Activated T-cell treated with anti-CD3 and anti-CD28 coated beads for 1 hour (primary cell): Measurements from ENCODE around the gene NBPF3.

Experiments used
- DNase-seq: peaks from one replicate; pipeline ENCODE4 v3.0.0-alpha.2; 2020; ENCODE audit warnings: low read depth

Gene NBPF3

DNA sequence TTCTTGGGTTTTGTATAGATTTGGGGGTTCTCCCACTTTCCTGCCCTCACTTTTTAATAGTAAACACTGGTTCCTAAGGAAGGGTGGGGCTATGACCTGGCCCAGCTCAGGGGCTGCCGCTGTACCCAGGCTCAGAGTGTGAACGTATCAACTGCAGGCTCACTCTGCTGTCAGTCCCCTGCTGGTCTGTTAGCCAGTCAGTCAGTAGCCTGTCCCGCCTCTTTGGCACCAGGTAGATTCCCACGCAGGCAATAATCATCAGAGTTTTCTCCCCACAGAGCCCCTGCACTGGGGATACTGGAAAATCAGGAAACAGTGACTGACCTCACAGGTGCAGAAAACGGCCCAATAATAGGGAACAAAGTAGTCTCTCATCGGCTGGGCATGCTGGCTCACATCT is 54.3 kb downstream of the NBPF3 start:
- no peak for DNase-seq

DNA sequence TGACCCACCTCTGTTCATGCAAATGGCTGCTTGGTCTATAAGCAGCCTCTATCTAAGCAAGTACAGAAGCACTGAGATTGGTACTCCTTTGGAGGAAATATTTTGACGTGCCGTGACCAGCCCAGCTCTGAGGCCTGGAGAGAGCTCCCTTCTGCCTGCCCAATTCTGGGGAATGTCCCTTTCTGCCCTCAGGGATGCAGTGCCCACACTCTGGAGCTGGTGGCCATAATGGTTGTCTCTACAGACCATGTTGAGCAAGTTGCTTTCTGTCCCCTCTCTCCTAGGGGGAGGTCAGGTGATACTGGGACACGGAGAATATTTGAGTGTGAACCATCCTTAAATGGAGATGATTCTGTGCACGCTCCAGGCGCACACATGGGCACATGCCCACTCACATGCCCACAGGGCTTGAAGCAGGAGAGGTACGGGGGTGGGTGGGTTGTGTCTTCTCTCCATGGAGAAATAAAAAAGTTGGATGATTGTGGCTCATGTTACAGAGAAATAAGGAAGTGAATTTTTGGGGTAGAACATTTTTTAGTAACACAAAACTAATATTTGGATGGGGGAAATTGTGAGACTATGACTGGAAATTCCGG is 55.4 kb downstream of the NBPF3 start:
- no peak for DNase-seq

DNA sequence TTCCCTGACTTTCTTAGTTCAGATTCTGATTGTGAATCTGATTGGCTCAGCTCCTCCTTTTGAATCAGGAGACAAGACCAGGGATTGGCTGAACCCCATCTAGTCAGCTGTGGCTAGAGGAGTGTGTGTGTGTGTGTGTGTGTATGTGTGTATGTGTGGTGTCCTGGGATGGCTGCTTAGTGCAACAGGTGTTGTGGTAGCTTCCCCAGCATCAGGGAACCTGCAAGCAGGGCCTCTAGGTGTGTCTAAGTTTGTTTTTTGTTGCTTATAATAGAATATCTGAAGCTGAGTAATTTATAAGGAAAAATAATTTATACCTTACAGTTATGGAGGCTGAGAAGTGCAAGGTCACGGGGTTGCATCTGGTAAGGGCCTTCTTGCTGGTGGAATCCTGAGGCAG is 56.1 kb downstream of the NBPF3 start:
- DNase-seq = no peak

DNA sequence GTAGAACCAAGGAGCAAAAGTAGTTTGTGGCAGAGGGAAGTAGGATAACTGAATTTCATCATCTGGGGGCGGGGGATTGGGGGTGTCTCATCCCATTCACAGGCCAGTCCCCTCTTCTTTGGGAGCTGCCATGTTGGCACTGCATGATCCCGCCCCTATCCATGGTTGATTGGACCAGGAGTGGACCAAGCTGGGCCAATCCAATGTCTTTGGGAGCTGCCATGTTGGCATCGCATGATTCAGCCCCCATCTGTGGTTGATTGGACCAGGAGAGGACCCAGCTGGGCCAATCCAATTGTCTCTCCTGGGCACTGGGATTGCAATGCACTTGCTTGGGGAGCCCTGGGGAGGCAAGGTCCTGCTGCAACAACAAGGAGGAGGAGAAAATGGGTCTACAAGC is 56.9 kb downstream of the NBPF3 start:
- no peak for DNase-seq

DNA sequence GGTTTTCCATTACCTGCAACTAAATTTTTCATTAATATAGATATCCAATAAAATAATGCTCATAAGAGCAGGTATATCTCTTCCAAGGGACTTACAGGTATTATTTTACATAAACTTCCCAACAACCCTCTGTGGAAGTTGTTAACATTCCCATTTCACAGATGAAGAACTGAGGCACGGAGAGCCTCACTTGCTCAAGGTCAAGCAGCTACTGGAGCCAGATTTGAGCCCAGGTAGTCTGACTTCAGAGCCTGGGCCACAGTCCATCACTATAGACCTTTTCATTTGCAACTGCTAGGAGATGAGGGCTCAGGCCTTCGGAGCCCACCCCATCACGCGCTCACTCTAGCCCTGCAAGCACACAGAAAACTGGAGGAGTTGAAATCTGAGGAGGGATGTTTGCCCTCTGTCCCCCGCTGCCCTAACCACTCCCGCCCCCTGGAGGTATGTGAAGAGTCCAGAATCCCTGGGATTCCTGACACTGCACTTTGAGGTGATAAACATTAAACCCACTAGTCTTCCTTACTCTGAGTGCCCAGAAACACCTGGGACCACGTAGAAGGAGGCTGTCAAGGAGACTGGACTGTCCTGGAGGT is 57.6 kb downstream of the NBPF3 start:
- no peak for DNase-seq

DNA sequence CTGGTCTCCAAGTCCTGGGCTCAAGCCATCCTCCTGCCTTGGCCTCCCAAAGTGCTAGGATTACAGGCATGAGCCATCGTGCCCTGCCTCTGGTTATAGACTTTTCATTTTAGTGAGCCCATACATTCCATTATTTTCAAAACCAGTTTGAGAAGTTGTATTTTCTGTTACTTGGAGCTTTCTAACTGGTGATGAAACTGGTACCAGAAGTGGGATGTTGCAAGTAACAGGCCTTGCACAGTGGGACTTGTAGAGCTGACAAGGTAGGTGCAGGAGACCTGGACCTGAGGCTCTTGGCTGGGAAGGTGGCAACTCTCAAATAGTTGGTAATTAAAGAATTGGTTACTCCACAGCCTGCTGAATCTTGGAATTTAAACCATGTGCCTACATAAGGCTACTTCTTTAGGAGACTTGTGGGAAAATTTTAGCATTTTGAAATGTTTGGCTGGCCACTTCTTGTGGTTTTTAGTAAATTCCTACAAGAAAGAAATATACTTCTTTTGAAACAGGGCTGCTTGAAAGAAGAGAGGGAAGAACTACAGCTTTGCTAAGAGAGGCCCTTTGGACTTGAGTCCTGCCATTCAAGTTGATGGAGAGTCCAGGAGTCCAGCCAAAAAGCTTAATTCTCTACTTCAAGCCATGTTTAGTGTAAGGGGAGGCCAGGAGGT is 59.5 kb downstream of the NBPF3 start:
- no peak for DNase-seq

DNA sequence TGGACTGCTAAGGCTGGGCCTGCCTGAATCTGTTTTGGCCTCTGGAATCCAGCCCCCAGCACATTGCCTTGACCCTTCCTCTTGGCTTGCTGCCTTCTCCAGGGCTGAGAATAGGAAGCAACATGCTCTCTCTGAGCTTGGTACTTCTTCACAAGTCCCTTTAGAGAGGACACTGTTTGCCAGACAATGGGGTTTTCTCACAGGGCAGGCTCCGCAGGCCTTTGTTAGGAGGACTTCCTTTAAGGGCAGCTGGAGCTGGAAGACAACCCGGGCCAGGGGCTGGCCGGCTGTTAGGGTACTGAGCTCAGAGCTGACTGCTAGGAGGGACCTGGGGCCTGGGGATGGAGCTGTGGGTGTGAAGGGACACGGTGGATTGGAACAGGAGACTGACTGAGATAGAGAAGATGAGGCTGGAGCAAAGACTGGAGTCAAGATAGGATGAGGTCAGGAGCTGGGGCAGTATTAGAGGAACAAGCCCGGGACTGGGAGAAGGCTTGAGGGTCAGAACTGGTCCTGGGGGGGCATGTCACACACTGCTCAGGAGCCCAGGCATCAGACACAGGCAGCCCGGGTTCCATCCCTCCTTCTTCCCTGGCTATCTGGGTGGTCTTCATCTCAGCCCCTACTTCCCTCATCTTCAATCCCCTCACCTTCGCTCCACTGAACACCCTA is 63.9 kb downstream of the NBPF3 start:
- DNase-seq = no peak

DNA sequence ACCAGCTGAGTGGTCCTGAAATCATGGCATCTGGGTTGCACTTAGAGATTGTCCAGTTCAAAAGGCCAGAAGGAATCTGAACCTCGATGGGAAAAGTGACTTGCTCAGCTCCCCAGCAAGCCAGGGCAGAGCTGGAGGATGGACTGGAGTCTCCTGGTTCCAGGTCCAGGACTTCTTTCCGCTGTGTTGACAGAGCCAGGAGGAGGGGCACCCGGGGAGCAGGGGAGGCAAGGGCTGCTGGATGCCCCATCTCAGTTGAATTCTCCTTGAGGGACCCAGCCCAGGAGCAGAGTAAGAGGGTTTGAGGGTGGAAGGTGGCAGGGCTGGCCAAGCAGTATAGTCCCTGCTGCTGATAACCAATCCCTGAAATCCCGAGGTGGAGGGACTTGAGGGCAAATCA is 66.9 kb downstream of the NBPF3 start:
- no peak for DNase-seq

DNA sequence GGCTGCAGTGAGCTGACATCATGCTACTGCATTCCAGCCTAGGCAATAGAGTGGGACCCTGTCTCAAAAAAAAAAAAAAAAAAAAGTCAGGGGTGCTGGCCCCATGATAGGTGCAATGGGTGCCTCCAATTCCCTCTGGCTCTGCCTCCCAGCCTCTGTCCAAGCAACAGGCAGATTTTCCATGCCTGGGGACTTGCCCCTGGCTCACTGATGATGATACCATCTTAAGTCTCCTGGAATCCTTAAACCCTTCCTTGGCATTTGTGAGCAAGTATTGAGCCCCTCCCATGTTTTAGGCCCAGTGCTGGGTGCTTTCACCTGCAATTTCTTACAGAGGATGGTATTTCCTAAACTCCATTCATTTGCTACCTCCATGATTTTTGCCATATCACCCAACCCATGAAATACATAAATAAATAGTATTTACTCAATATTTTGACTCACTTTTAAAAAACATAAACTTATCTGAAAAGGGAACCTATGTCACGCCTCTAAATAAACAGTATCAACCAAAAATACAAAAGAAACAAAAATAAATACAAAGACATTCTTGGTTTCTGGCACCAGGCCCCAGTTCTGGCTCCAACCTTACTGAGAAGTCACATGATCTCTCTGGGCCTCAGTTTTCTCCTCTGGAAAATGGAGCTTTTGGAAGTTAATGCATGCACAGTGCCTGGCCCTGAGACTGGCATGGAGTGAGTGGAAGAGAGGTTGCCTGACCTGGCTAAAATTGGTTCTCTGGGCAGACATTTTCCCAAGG is 67.8 kb downstream of the NBPF3 start:
- DNase-seq = no peak

DNA sequence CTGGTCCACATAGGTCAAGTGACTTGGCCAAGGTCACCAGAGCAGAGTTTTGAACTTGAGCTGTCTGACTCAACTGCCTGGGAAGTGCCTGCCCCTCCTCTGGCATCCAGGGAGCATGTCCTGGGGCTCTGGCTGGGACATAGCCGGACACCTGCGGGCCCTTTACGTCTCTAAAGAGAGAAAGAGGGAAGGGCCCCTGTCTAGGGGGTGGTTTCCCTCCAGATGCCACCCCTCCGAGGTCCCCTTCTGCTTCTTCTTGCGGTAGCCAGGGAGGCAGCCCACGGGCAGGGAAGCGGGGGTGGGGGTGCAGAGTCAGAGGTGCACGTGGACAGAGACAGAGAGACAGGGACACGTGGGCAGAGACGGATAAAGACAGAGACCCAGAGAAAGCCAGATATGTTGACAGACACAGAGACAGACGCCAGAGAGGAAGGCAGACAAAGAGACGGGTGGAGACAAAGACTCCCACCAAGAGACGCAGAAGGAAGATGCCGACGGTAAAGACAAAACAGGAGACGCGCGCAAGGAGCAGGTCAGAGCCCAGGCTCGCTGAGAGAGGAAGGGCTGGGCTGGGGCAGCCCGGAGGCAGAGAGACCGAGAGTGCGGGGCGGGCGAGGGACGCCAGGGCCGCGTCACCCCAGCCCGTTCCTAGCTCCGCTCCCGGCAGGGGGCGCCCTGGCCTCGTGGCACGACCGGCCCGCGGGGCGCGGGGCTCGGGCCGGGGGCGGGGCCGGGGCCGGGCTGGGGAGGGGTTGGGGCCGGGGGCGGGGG is 68.8 kb downstream of the NBPF3 start:
- DNase-seq = peak; percentile 49

DNA sequence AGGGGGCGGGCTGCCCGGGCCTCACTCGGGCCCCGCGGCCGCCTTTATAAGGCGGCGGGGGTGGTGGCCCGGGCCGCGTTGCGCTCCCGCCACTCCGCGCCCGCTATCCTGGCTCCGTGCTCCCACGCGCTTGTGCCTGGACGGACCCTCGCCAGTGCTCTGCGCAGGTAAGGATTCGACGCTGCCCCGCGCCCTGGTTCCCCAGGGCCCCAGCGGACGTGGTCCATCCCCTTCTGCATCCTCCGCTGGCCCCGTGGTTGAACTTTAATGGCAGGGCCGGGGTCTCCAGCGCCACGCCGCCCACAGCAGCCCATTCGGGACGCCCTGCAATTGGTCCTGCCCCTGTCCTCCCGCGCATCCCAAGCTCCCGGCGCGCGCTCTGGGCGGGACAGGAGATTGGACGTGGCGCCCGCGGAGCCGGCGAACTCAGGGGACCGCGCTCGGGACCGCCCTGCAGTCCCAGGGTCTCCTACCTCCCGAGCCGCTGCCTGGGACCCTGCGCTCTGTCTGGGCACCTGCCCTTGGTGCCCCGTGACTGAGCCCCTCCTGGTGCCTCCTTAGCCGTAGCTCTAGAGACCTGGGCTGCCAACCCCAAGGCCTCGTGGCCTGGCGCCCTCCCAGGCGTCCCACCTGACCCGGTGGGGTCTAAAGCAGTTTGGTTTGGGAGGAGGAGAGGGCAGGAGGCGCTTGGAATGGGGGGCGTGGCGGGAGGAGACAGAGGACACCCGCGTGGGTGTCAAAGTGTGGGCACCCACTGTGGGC is 69.6 kb downstream of the NBPF3 start, which contains the start of gene ALPL:
Gene ALPL (plus strand): TSS at position 73 of the 762 bp plus-strand sequence. CDS start 44,659 bp downstream, outside the sequence.
- DNase-seq = no peak

DNA sequence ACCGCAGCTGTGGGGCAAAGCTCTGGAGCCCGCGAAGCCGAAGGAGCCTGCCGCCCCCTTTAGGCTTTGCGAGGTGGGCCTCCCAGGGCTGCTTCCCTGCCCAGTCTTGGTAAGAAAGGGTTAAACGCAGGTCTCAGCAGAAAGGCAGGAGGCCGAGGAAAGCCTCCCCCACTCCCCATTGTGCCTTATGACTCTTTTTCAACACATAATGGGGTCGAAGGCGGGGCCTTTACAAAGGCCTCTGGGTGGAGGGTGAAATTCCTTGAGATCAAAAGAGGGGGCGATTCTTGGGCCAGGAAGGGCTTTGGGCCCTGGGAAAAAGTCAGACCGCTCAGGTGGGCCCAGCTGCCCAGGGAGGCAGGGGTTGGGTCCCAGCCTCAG is 70.2 kb downstream of the NBPF3 start:
- DNase-seq = no peak

DNA sequence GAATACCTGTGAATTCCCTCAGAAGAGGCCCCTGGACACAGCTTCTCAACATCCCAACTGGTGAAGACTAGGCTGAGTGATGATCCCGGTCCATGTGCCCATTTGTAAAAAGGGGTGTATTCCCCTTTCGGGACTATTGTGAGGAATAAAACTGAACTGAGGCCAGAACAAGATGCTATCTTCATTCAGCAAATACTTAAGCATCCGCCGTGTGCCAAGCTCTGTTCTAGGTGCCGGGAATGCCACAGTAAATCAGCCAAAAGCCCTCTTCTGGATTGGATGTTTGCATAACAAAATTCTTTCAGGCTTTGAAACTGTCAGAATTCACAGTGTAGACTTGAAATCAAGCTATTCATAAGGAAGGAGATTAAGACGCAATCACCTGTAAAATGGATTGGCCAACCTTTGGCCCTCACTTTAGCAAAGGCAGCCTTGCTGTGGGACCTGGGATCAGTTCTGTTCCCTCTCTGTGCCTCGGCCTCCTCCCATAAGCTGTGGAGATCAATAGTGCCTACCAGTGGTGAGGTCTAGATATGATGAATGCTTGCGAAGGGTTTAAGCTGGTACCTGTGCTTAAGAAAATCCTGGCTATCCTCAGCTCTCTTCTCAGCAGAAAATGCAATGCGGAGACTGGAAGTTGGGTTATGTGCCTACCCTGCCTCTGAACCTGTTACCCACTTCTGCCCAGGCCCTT is 71.1 kb downstream of the NBPF3 start:
- no peak for DNase-seq

DNA sequence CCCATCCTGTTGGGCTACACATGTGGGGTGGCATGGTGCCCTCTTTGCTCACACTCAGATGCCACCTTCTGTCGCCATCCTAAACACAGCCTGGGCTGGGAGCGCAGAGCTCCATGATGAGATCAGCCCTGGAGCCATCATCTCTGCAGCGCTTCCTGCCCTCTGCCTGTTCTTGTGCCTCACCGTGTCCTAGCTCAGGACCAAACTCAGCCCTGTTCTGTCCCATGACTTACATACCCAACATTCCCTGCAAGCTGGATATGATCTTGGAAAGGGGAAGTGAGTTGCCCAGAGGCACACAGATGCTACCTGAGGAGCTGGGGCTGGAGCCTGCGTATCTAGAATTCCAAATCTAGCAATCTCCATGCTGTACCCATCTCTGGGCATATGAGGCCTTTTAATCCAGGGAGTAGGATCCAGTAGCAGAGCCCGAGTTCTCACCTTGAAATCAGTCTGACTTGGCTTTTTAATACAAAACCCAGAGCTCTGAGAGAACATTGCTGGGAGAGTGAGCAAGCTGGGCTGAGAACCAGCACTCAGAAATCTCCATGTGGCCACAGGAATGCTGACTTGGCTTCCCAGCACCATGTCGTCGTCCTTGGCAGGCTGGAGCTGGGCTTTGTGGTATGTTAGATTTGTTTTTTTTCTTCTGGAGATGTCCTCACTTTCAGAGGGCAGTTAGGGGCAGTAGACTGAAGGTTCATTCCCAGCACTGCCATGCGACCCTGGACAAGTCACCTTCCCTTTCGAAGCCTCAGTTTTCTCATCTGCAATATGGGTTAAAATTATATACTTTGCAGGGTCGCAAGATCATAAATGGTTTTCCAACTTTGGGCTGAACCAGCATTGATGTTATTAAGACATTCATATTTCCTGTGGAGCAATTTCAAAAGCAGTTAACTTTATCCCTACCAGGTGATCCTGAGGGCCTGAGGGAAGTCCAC is 71.9 kb downstream of the NBPF3 start:
- no peak for DNase-seq

DNA sequence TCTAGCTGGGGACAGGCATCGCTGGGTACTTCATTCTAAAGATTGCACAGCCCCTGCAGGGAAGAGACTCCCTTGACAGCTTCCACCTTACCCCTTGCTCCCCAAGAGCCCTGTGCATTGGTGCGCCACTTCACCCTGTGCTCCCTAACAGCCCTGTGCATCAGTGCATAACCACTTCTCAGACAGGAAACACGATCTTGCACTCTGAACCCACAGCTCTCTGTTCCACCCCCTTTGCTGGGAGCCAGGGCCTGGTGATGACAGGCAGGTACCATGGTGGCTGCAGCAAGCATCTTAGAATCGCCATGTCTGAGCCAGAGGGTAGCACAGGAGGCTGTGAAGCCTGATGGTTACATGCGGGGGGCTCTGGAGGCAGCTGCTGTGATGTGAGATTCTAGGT is 74.3 kb downstream of the NBPF3 start:
- DNase-seq = no peak

DNA sequence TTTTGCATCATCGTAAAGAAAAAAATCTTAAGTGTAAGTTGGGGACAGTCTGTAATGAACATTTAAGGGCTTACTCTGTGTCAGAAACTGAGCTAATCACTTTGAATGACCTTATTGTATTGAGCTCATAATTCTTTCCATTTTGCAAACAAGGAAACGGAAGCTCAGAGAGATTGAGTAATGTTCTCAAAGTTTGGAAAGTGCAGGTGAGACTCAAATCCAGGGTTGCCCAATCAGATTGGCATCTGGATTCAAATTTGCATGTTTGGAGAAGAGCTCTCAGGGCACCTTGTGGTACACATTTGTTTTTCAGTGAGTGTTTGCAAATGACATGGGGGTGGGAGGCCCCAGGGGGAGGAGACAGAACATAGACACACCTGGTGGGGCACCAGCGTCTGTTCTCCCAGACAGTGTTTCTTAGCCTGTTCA is 77.2 kb downstream of the NBPF3 start:
- DNase-seq = no peak

DNA sequence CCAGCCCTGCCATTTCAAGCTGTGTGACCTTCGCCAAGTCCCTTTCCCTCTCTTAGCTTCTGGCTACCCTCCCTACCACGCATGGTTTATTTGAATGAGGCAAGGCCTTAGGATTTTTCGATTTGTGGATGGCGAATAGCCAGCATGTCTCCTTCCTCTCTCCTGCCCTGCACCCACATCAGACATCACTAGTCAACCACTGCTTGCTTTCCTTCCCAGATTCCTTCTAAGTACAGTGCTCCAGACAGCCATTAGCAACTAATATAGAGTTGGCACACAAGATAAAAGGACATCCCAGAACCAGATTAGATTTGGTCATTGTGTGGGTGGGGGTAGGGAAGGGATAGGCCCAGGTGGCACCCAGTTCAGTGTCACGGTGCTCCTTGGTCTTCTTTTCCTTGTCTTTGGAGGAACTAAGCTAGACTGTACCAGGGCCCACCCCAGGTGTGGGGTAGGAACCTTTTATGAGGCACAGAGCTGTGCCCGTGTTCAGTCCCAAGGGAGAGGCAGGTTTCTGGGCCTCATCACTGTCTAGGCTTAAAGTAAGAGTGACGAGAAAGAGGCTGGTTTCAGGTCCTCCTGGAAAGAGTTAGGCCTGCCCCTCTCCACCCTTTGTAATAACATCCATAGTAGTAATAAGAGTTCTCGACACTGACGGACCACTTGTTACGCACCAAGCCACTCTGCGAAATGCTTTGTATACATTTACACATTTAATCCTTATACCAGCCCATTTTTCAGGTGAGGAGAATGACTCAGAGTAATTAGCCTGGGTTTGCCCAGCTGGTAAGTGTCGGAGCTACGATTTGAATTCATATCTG is 77.9 kb downstream of the NBPF3 start:
- DNase-seq = no peak

DNA sequence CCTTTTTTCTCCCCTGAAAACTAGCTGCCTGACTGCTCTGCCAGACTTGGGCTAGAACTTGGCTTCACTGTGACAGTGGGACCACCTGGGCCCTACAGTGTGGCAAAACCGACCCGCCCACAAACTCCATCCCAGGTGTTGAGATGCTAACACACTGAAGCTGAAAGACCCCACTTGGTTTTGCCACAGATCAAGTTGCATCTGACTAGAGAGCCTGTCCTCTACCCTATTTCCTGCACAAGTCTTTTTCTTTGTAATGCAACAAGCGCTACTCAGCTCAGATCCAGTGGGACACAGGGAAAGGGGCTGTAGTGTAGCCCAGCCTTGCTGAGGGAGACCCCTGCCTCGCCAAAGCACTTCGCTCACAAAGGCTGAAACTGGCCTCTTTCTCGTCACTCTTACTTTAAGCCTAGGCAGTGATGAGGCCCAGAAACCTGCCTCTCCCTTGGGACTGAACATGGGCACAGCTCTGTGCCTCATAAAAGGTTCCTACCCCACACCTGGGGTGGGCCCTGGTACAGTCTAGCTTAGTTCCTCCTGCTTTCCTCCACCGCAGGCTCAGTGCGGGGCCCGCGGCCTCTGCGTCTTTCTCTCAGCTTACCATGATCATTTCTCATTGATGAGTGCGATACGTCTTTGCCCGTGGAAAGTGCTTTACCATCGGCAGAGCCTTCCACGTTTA is 79.0 kb downstream of the NBPF3 start:
- DNase-seq = no peak
